ENCODE data around the gene CHD2. TPM values are rescaled to one million over a fixed set of nuclear protein-coding genes. Genes with fewer than 3 reads are reported as not detected.

Gene CHD2
- total RNA-seq, 1 donor from 2014 or later = 59.7 TPM

DNA sequence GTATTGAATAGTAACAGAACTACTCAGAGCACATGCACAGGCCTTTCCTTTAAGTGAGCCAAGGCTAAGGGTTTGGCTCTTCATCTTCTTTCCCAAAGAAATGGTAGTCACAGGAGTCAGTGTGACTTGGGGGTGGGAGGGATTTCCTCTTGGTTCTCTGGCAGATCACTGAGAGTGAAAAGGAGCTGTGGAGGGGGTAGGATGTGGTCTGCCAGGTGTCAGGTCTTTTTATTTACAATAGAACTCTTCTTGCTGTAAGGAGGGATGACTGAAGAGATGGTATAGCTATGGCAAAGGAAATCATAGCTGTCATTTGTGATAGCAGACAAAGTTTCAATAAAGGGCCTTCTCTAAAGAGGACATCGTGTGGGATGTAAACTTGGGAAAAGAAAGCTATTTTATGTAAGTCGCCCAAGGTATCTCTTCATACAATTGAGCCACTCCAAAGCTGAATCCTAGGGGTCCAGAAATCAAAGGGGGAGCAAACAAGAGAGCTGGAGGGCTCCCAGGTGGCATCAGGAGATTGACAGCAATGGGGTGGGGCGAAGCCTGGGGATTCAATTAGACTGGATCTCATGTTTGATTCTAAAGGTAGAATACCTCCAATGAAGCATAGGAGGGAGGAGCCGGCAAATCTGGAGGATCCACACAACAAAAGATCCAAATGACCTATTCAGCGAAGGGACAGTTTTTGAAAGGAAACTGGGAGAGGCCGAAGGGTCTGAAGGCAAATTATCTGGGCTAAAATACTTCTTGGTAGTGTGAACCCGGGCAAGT lies 20.0 kb upstream of the CHD2 start:
- Mint-ChIP-seq H3K4me1 (ENCODE audit: low read depth) (peaks cover 16% of the 10 kb centered on the region), H3K27ac (ENCODE audit: unreplicated experiment) (no peak overlapping the region), H3K27me3 (ENCODE audit: low read depth) (no peaks in the 10 kb centered on the region), H3K4me3 (ENCODE audit: unreplicated experiment) (no peak overlapping the region), H3K9me3 (ENCODE audit: low read depth) (no peaks in the 10 kb centered on the region), H3K36me3 (ENCODE audit: low read depth) (peaks cover 9% of the 10 kb centered on the region)
- TF ChIP-seq, protein P1, sequence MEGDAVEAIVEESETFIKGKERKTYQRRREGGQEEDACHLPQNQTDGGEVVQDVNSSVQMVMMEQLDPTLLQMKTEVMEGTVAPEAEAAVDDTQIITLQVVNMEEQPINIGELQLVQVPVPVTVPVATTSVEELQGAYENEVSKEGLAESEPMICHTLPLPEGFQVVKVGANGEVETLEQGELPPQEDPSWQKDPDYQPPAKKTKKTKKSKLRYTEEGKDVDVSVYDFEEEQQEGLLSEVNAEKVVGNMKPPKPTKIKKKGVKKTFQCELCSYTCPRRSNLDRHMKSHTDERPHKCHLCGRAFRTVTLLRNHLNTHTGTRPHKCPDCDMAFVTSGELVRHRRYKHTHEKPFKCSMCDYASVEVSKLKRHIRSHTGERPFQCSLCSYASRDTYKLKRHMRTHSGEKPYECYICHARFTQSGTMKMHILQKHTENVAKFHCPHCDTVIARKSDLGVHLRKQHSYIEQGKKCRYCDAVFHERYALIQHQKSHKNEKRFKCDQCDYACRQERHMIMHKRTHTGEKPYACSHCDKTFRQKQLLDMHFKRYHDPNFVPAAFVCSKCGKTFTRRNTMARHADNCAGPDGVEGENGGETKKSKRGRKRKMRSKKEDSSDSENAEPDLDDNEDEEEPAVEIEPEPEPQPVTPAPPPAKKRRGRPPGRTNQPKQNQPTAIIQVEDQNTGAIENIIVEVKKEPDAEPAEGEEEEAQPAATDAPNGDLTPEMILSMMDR (IDR thresholded peaks at IDR 0.05) = no peak
- no peak for DNase-seq (ENCODE audit: low spot score)

DNA sequence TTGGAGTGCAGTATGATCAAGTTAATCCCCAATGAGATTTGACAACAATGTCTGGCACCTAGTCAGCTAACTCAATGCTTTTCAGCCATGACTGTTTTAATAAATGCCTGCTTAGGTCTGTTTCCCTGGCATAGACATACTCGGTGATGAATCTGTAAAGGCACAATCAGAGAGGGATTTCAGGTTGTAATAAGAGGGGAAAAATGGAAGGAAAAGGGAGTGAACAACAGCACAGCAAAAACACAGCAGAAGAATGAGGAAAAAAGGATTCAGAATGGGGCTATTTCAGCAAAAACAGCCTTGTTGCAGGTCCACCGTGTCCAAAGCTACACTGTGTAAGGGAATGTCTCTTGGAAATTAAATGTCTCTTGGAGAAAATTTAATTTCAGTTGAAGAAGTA lies 19.3 kb upstream of the CHD2 start:
- TF ChIP-seq, protein P1 (IDR thresholded peaks at IDR 0.05) = no peak
- Mint-ChIP-seq H3K27ac (ENCODE audit: unreplicated experiment) (no peak overlapping the region), H3K9me3 (ENCODE audit: low read depth) (no peaks in the 10 kb centered on the region), H3K27me3 (ENCODE audit: low read depth) (no peaks in the 10 kb centered on the region), H3K4me1 (ENCODE audit: low read depth) (peaks cover 18% of the 10 kb centered on the region), H3K4me3 (ENCODE audit: unreplicated experiment) (no peak overlapping the region), H3K36me3 (ENCODE audit: low read depth) (peaks cover 9% of the 10 kb centered on the region)
- DNase-seq (ENCODE audit: low spot score) = no peak

DNA sequence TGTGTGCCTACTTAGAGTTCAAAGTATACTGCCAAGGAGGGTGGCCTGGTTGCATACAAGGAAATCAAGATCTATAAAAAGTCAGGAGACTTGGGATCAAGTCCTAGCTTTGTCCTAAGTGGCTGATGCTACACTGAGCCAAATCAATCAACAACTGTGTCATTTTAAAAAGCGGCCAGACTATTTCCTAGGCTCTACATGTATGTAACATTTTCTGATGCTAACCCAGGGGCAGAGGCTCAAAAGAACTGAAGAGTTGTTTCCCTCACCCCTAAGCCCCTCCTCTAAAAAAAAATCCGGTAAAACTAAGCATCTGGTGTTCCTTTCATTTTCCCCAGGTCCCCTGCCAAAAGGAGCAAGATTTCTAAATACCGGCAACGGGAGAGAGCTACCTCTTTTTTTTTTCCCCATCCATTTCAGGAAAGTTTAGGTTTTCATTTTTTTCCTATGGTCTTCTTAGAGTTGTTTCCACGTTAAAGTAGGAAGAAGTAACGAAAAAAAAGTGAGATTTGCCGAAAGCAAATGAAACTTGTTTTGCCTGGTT lies 18.8 kb upstream of the CHD2 start:
- DNase-seq (ENCODE audit: low spot score) = no peak
- Mint-ChIP-seq H3K27ac (ENCODE audit: unreplicated experiment) (peak overlapping the region; percentile 95), H3K27me3 (ENCODE audit: low read depth) (no peaks in the 10 kb centered on the region), H3K9me3 (ENCODE audit: low read depth) (no peaks in the 10 kb centered on the region), H3K36me3 (ENCODE audit: low read depth) (peaks cover 11% of the 10 kb centered on the region), H3K4me3 (ENCODE audit: unreplicated experiment) (peak overlapping the region; percentile 79), H3K4me1 (ENCODE audit: low read depth) (peaks cover 23% of the 10 kb centered on the region)
- TF ChIP-seq, protein P1 (IDR thresholded peaks at IDR 0.05) = no peak

DNA sequence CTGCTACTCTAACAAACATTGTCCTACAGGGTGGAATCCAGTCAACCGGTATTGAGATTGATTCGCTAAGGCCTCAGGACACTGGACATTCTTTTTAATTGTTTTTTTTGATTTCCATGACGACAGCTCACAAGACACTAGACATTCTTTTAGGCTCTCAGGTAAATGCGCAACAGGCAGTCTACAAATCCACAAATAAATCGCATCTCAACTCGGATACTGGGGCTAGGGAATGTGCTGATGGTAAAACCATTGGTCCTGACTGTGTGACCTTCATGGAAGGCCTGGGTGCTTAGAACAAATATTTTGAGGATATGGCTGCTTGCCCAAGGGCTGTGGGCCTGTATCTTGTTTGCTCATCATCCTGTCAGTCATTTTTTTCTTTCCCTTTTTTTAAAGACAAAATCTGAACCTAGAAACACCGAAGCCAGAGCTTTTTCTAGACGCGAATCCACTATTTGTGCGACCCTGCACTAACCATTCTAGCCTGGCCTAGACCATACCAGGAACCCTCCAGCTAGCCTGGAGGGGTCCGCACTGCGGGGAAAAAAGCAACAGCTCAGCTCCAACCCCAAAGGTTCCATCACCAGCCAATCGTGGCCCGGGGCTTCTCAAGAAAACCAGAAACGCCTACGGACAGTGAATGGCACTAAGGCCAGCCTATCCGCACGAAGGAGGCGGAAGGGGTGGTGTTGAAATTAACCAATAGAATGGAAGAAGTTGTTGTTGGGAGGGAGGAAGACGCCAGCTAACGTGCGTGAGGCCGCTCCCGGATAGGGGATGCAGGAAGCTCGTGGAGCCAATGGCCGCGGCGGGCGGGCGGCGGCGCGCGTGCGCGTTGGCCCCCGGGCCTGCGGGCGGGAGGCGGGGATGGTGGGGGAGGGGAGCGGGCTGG lies 18.1 kb upstream of the CHD2 start:
- TF ChIP-seq, protein P1 (IDR thresholded peaks at IDR 0.05) = no peak
- Mint-ChIP-seq H3K4me1 (ENCODE audit: low read depth) (peaks cover 31% of the 10 kb centered on the region), H3K27ac (ENCODE audit: unreplicated experiment) (peak overlapping the region; percentile 95), H3K9me3 (ENCODE audit: low read depth) (no peaks in the 10 kb centered on the region), H3K4me3 (ENCODE audit: unreplicated experiment) (peak overlapping the region; percentile 79), H3K36me3 (ENCODE audit: low read depth) (peaks cover 18% of the 10 kb centered on the region), H3K27me3 (ENCODE audit: low read depth) (no peaks in the 10 kb centered on the region)
- DNase-seq (ENCODE audit: low spot score) = peak; percentile 98

DNA sequence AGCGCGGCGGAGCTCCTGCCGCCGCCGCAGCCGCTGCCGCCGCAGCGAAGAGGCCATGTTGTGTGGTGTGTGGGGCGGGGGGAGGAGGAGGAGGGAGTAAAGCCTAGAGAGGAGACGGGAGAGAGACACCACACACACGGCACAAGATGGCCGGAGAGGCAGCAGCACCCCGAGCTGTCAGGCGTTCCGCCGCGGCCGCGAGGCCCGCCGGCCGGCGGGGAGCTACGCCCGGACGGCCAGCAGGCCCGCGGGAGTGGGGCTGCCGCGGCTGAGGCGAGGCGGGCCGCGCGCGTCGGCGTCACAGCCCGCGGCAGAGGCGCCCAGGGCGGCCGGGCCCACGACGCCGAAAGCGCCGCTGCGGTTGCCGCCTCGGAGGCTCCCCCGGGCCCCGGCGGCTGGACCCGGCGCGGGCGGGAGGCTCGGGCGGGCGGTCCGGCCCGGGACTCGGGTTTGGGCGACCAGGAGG lies 17.4 kb upstream of the CHD2 start:
- TF ChIP-seq, protein P1 (IDR thresholded peaks at IDR 0.05) = no peak
- Mint-ChIP-seq H3K4me1 (ENCODE audit: low read depth) (peaks cover 36% of the 10 kb centered on the region), H3K36me3 (ENCODE audit: low read depth) (peaks cover 22% of the 10 kb centered on the region), H3K27ac (ENCODE audit: unreplicated experiment) (peak overlapping the region; percentile 95), H3K9me3 (ENCODE audit: low read depth) (no peaks in the 10 kb centered on the region), H3K27me3 (ENCODE audit: low read depth) (no peaks in the 10 kb centered on the region), H3K4me3 (ENCODE audit: unreplicated experiment) (peak overlapping the region; percentile 89)
- DNase-seq (ENCODE audit: low spot score) = no peak
